Right cardiac atrium (tissue), 5 donors: Measurements from ENCODE around the gene ABCB4. TPM values are rescaled to one million over a fixed set of nuclear protein-coding genes. Genes with fewer than 3 reads are reported as not detected.

Experiments
- polyA plus RNA-seq: library from polyadenylated mRNA; stranded (reverse); fragments of 200-250 nt; gene quantifications from one replicate; pipeline ENCODE4 v1.2.3, GENCODE V29; 2013
- total RNA-seq, 4 donors: library from RNA; stranded (reverse); fragmentation: NEBNext Ultra II Directional; extraction: Animal tissue kit (Norgen Biotek cat#: 25700); gene quantifications; one replicate each; pipeline ENCODE4 v1.2.1, GENCODE V29; 2021
- donor health status: healthy with polysubstance abuse.
- donor health status: DM: no; HTN: yes; CAD: no.
- donor health status: DM: no; HTN: no; CAD: no.
- donor health status: DM: no; HTN: yes; CAD: no; lungs with severe emphysema.
- donor health status: DM: yes; HTN: yes; CAD: no.

ABCB4 gene
- total and polyA plus RNA-seq, 5 donors, result 5.4 to 7.9 (median 7.5) TPM

Other genes with a start within 250 kb of the ABCB4 start
- 10 to 100 TPM in 2 of 4 donors, 1 to 10 TPM in 2; 7.1 to 13.3 (median 10.5) TPM for gene CROT, start 130.0 kb downstream of the ABCB4 start, total RNA-seq
- gene CROT, start 130.0 kb downstream of the ABCB4 start, polyA plus RNA-seq, result 6.3 TPM
- 1 to 10 TPM in 2 of 4 donors, under 1 TPM in 2; 0.51 to 3.3 (median 1.8) TPM for gene ABCB1, start 125.2 kb upstream of the ABCB4 start, total RNA-seq
- 0.50 TPM for gene ABCB1, start 125.2 kb upstream of the ABCB4 start, polyA plus RNA-seq
- 1 to 10 TPM in 3 of 4 donors, under 1 TPM in 1; 0.82 to 6.1 (median 2.1) TPM for gene RUNDC3B, start 152.7 kb upstream of the ABCB4 start, total RNA-seq
- gene RUNDC3B, start 152.7 kb upstream of the ABCB4 start, polyA plus RNA-seq, result 0.43 TPM